BJ (cell line): ENCODE data around the gene FHOD3. TPM values are rescaled to one million over a fixed set of nuclear protein-coding genes. Genes with fewer than 3 reads are reported as not detected.

Source experiments
- CTCF ChIA-PET: fragments of 350-600 bp; formaldehyde crosslinking; extraction: SDS; loops from one replicate; lab custom pipeline; 2021; ENCODE audit warnings: antibody characterized with exemption, inconsistent platforms; lab: Yijun Ruan, JAX
- POLR2A ChIA-PET: fragments of 300-600 bp; sonication (Branson Sonifier 250); formaldehyde crosslinking; extraction: SDS; loops from one replicate; lab custom pipeline; 2021; ENCODE audit warnings: antibody characterized with exemption; lab: Charles Lee
- DNase-seq: peaks from one replicate; pipeline ENCODE4 v3.0.0-alpha.2; 2011; ENCODE audit warnings: low read depth
- H3K27me3 ChIP-seq: 2 replicates; pipeline ENCODE4 v1.6.0; 2011; ENCODE audit warnings: low read length; ENCODE audit not compliant: control insufficient read depth, insufficient read depth
- H3K36me3 ChIP-seq: 2 replicates; pipeline ENCODE4 v1.5.1; 2011; ENCODE audit warnings: low read length; ENCODE audit not compliant: control insufficient read depth, insufficient read depth
- H3K4me3 ChIP-seq: 2 replicates; pipeline ENCODE4 v1.5.1; 2011; ENCODE audit warnings: low read depth, mild to moderate bottlenecking, control low read depth, low read length
- polyA plus RNA-seq: library from polyadenylated mRNA; depleted of rRNA; stranded (reverse); fragments of >200 nt; gene quantifications from 2 replicates; pipeline ENCODE4 v1.2.3, GENCODE V29; 2011
- TF ChIP-seq, protein P1 (sequence below): IDR thresholded peaks from 2 replicates; pipeline ENCODE4 v1.5.1; 2011; ENCODE audit warnings: low read depth, mild to moderate bottlenecking, control low read depth, inconsistent platforms, low read length, moderate library complexity; ENCODE audit not compliant: insufficient read depth

FHOD3 gene
- polyA plus RNA-seq, 1 experiment: 24.6 TPM

DNA sequence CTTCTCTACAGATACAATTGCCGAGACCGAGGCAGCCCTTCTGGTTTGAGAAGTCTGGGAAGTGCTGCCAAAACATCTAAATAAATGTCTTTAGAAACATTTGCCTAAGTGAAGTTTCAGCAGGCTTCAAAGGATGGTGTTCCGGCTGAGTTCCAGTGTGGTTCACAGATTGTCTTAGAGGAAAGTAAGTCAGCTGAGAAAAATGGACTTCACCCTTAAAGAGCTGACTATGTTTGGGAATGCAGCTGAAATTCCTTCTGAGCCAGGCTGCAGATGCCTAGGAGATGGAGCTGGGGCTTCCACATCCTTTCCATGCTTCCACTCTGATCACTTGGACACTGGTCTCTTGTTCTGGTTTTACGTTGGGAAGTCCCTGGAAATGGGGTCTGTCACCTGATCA is 83.6 kb downstream of the FHOD3 start:
- ChIA-PET CTCF (no interaction called here), POLR2A (no interaction called here)
- Histone ChIP-seq H3K27me3 (no peaks in the 10 kb centered on the region), H3K4me3 (no peak overlapping the region), H3K36me3 (no peaks in the 10 kb centered on the region)
- TF ChIP-seq, protein P1, sequence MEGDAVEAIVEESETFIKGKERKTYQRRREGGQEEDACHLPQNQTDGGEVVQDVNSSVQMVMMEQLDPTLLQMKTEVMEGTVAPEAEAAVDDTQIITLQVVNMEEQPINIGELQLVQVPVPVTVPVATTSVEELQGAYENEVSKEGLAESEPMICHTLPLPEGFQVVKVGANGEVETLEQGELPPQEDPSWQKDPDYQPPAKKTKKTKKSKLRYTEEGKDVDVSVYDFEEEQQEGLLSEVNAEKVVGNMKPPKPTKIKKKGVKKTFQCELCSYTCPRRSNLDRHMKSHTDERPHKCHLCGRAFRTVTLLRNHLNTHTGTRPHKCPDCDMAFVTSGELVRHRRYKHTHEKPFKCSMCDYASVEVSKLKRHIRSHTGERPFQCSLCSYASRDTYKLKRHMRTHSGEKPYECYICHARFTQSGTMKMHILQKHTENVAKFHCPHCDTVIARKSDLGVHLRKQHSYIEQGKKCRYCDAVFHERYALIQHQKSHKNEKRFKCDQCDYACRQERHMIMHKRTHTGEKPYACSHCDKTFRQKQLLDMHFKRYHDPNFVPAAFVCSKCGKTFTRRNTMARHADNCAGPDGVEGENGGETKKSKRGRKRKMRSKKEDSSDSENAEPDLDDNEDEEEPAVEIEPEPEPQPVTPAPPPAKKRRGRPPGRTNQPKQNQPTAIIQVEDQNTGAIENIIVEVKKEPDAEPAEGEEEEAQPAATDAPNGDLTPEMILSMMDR: no peak
- no peak for DNase-seq

GRCh38 chr18:36382854-36383253 is 85.3 kb downstream of the FHOD3 start:
- CTCF ChIA-PET: no interaction called here
- no peak overlapping the region for H3K4me3 ChIP-seq
- no peaks in the 10 kb centered on the region for H3K27me3 ChIP-seq
- POLR2A ChIA-PET: no interaction called here
- TF ChIP-seq, protein P1: no peak
- no peak for DNase-seq
- H3K36me3 ChIP-seq: no peaks in the 10 kb centered on the region

GRCh38 chr18:36386150-36386920 is 88.8 kb downstream of the FHOD3 start:
- TF ChIP-seq, protein P1: no peak
- POLR2A ChIA-PET: no interaction called here

GRCh38 chr18:36387310-36387709 is 89.8 kb downstream of the FHOD3 start:
- ChIA-PET POLR2A (no interaction called here), CTCF (no interaction called here)
- Histone ChIP-seq H3K27me3 (no peaks in the 10 kb centered on the region), H3K4me3 (no peak overlapping the region), H3K36me3 (no peaks in the 10 kb centered on the region)
- no peak for DNase-seq
- TF ChIP-seq, protein P1: no peak

More at GRCh38 chr18:36386150-36386920, 88.8 kb downstream of the FHOD3 start:
- Histone ChIP-seq H3K27me3 (no peaks in the 10 kb centered on the region), H3K4me3 (no peak overlapping the region), H3K36me3 (no peaks in the 10 kb centered on the region)
- no peak for DNase-seq
- CTCF ChIA-PET: interaction anchor here (0.7 kb wide), 1 partner anchor 25 kb away, joined by 3 read pairs; no protein-coding TSS in a partner anchor

DNA sequence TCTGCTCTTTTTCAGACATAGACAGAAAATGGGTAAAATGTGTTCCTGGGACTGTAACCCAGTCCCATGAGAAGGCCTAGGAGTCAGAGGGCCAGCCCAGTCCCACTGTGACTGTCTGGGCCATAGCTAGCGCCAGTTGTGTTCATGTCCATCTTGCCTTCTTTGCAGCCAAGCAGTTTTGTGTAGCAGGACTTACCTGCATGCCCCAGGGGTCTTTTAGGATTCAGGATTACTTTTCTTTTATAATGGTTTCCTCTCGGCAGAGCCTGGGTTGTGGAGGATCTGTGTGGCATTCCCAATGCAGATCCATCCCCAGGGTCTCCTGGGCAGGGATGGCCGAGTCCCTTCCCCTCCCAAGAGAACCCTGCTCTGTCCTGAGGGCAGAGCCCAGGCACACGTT is 90.8 kb downstream of the FHOD3 start:
- TF ChIP-seq, protein P1: no peak
- Histone ChIP-seq H3K27me3 (no peaks in the 10 kb centered on the region), H3K4me3 (no peak overlapping the region), H3K36me3 (no peaks in the 10 kb centered on the region)
- POLR2A ChIA-PET: no interaction called here
- DNase-seq: no peak
- CTCF ChIA-PET: no interaction called here
